DND-41 (cell line): ENCODE data around the gene SLCO2A1.

ENCODE experiments used
- CTCF ChIP-seq: IDR thresholded peaks from 2 replicates; pipeline ENCODE4 v1.5.1; 2012; ENCODE audit warnings: borderline replicate concordance, low read length, moderate library complexity, mild to moderate bottlenecking; ENCODE audit not compliant: poor library complexity, severe bottlenecking; ENCODE audit errors: extremely low read depth
- EZH2 ChIP-seq: IDR thresholded peaks from 3 replicates; pipeline ENCODE4 v1.6.1; 2012; ENCODE audit warnings: borderline replicate concordance, low read depth, mild to moderate bottlenecking, moderate library complexity, low read length, inconsistent platforms; ENCODE audit not compliant: severe bottlenecking

DNA sequence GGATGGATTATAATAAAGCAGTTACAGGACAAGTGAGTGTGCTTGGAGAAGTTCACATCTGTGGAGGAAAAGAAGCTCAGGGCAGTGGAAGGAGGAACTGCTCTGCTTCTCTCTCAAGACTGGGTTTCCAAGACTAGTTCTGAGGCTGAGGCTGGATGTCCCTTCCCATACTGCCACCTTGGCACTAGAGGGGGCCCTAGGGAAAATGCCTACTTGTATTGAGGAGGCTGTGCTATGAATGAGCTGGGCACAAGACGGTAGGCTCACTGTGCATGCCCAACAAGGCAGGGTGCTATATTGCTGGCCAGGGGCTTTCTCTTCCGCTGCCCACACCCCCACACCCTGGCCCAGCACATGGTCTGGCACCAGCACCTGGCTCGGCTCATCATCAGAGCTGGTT, 65.2 kb downstream of the SLCO2A1 start:
- TF ChIP-seq CTCF (peak; percentile 19), EZH2 (no peak)
